ENCODE data around the gene KRT84.

GRCh38 chr12:52426034-52426433, 40.6 kb upstream of the KRT84 start:
- TF ChIP-seq POLR2A (IDR thresholded peaks at IDR 0.05; ENCODE audit: low read length) (no peak), GATA1 (IDR thresholded peaks at IDR 0.05; ENCODE audit: low read depth, low read length) (no peak)
